ENCODE data around the gene ASS1. TPM values are rescaled to one million over a fixed set of nuclear protein-coding genes. Genes with fewer than 3 reads are reported as not detected.

ASS1 gene
- total RNA-seq: 45.6 and 50.8 TPM in 2 replicates

DNA sequence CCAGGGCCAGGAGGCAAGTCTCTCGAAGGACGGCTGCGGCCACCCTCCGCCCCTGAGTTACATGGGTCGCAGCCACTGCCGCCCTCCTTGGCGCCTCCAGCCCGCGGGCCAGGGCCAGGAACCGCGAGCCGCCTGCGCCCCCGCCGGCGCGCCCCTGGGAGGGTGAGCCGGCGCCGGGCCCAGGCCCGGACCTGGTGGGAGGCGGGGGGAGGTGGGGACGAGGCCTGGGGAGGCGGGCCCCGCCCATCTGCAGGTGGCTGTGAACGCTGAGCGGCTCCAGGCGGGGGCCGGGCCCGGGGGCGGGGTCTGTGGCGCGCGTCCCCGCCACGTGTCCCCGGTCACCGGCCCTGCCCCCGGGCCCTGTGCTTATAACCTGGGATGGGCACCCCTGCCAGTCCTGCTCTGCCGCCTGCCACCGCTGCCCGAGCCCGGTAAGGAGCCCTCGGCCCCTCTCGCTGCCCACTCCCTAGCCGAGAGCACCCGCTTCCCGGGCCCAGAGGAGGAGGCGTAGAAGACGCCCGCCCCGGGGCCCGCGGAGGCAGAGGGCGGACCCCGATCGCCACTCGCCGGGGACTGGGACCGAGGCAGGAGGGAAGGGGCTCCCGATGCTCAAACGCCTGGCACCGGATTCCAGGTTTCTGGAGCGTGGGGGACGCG, at the start of gene ASS1:
Gene ASS1, plus strand, starts transcription at position 397 of the 657 bp plus-strand sequence. CDS start 7,268 bp downstream, outside the sequence.
- Histone ChIP-seq H3K27me3 (ENCODE audit: control insufficient read depth, insufficient read depth, low read length) (peaks cover 15% of the 10 kb centered on the region), H3K36me3 (ENCODE audit: control insufficient read depth, insufficient read depth, low read length) (no peaks in the 10 kb centered on the region), H3K4me3 (ENCODE audit: low read depth, low read length) (peak within 1 kb of the TSS; percentile 40)
- TF ChIP-seq, protein P1, sequence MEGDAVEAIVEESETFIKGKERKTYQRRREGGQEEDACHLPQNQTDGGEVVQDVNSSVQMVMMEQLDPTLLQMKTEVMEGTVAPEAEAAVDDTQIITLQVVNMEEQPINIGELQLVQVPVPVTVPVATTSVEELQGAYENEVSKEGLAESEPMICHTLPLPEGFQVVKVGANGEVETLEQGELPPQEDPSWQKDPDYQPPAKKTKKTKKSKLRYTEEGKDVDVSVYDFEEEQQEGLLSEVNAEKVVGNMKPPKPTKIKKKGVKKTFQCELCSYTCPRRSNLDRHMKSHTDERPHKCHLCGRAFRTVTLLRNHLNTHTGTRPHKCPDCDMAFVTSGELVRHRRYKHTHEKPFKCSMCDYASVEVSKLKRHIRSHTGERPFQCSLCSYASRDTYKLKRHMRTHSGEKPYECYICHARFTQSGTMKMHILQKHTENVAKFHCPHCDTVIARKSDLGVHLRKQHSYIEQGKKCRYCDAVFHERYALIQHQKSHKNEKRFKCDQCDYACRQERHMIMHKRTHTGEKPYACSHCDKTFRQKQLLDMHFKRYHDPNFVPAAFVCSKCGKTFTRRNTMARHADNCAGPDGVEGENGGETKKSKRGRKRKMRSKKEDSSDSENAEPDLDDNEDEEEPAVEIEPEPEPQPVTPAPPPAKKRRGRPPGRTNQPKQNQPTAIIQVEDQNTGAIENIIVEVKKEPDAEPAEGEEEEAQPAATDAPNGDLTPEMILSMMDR (IDR thresholded peaks at IDR 0.05; ENCODE audit: insufficient read depth, low read length, poor library complexity, severe bottlenecking): no peak
- DNase-seq (ENCODE audit: low read depth): no peak

DNA sequence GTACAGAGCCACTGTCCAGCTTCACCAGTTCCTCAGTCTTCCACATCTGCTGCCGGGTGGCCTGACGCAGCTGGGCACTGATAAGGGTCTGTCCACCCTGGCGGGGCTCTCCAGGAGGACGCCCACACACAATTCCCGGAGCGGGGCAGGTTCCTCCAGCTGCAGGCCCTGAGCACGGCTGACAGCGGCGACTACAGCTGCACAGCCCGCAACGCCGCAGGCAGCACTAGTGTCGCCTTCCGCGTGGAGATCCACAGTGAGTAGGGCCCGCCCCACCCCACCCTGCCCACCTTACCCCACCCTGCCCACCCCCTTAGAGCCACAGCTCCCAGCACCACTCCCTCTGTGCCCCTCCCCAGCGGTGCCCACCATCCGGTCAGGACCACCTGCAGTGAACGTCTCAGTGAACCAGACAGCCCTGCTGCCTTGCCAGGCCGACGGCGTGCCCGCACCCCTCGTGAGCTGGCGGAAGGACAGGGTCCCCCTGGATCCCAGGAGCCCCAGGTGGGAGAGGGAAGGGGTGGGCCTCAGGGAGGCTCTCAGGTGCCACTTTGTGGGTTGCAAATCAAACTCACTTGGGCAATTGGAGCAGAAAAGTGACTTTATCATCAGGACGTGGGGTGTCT, 48.8 kb upstream of the ASS1 start:
- H3K4me3 ChIP-seq (ENCODE audit: low read depth, low read length): no peak overlapping the region
- TF ChIP-seq, protein P1 (IDR thresholded peaks at IDR 0.05; ENCODE audit: insufficient read depth, low read length, poor library complexity, severe bottlenecking): no peak
- no peak for DNase-seq (ENCODE audit: low read depth)
- H3K36me3 ChIP-seq (ENCODE audit: control insufficient read depth, insufficient read depth, low read length): no peaks in the 10 kb centered on the region
- peaks cover 8% of the 10 kb centered on the region for H3K27me3 ChIP-seq (ENCODE audit: control insufficient read depth, insufficient read depth, low read length)

DNA sequence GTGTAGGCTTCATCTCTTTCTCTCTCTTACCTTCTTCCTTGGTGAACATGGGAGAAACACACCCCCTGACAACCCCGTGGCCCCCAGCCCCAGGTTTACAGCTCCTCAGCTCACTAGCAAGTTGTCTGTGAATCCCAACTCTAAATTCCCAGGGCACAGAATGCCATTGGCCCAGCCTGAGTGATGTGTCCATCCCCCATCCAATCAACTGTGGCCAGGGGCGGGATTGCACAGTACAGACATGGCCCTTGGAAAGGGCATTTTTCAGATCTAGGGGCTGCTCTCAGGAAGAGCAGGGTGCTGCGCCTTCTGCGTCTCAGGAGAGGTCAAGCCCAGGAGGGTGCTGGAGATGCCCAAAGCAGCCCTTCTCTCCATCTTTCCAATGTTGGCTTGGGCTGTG, 48.2 kb upstream of the ASS1 start:
- H3K4me3 ChIP-seq (ENCODE audit: low read depth, low read length): no peak overlapping the region
- TF ChIP-seq, protein P1 (IDR thresholded peaks at IDR 0.05; ENCODE audit: insufficient read depth, low read length, poor library complexity, severe bottlenecking): no peak
- H3K27me3 ChIP-seq (ENCODE audit: control insufficient read depth, insufficient read depth, low read length): peaks cover 7% of the 10 kb centered on the region
- no peaks in the 10 kb centered on the region for H3K36me3 ChIP-seq (ENCODE audit: control insufficient read depth, insufficient read depth, low read length)
- DNase-seq (ENCODE audit: low read depth): no peak

DNA sequence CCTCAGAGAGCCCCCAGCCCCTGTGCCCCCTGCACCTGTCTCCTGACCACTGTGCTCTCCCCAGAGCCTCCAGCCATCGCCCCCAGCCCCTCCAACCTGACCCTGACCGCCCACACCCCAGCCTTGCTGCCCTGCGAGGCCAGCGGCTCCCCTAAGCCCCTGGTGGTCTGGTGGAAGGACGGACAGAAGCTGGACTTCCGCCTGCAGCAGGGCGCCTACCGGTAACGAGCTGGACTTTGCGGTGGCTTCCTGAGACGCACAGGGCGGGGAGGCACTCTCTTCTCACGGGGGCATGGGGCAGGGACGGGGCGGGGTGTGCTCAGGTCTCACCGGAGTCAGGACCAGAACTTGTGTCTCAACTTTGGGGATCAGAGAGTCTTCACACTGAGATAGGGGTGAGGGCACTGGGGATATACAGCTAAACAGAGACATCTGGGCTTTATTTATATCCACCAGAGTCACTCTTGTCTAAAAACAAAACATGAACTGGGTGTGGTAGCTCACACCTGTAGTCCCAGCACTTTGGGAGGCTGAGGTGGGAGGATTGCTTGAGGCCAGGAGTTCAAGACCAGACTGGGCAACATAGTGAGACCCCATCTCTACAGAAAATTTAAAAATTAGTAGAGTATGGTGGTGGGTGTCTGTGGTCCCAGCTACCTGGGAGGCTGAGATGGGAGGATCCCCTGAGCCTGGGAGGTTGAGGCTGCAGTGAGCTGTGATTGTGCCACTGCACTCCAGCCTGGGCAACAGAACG, 46.1 kb upstream of the ASS1 start:
- DNase-seq (ENCODE audit: low read depth): no peak
- TF ChIP-seq, protein P1 (IDR thresholded peaks at IDR 0.05; ENCODE audit: insufficient read depth, low read length, poor library complexity, severe bottlenecking): no peak
- Histone ChIP-seq H3K4me3 (ENCODE audit: low read depth, low read length) (no peak overlapping the region), H3K36me3 (ENCODE audit: control insufficient read depth, insufficient read depth, low read length) (no peaks in the 10 kb centered on the region), H3K27me3 (ENCODE audit: control insufficient read depth, insufficient read depth, low read length) (peaks cover 11% of the 10 kb centered on the region)

DNA sequence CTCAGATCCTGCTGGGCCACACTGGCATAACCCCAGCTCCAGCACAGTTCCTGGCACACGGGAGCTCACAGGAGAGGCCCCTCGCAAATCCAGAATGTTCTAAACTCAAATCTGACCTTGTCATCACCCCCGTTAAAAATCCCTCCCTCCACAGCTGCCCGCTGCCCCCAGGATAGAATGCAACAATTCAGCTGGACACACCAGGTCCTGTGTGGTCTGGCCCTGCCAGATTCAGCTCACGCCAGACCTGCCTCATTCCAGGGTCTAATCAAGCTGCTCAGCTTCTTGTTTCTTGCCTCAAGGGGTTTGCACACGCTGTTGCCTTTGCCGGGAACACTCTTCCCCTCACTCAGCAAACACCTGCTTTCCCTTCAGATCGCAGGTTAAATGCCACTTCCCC, 45.0 kb upstream of the ASS1 start:
- peaks cover 11% of the 10 kb centered on the region for H3K27me3 ChIP-seq (ENCODE audit: control insufficient read depth, insufficient read depth, low read length)
- DNase-seq (ENCODE audit: low read depth): no peak
- TF ChIP-seq, protein P1 (IDR thresholded peaks at IDR 0.05; ENCODE audit: insufficient read depth, low read length, poor library complexity, severe bottlenecking): no peak
- H3K36me3 ChIP-seq (ENCODE audit: control insufficient read depth, insufficient read depth, low read length): no peaks in the 10 kb centered on the region
- H3K4me3 ChIP-seq (ENCODE audit: low read depth, low read length): no peak overlapping the region

Data from kidney epithelial cell (primary cell).